Testis (tissue), 3 donors: ENCODE data around the gene ABCC8. TPM values are rescaled to one million over a fixed set of nuclear protein-coding genes. Genes with fewer than 3 reads are reported as not detected.

Experiments used
- DNase-seq: peaks from one replicate; pipeline ENCODE4 v3.0.0-alpha.2; 2019
- H3K27ac ChIP-seq, 2 donors: fragments of 200-600 bp; sonication (generic); one replicate each; pipeline ENCODE4 v1.5.1; 2019
- H3K27me3 ChIP-seq: fragments of 200-600 bp; sonication (generic); one replicate; pipeline ENCODE4 v1.5.1; 2019
- H3K36me3 ChIP-seq: fragments of 200-600 bp; sonication (generic); one replicate; pipeline ENCODE4 v1.5.1; 2017; ENCODE audit warnings: low read depth; ENCODE audit errors: missing control alignments
- H3K4me1 ChIP-seq: fragments of 200-600 bp; sonication (generic); one replicate; pipeline ENCODE4 v1.5.1; 2019
- H3K4me3 ChIP-seq, 2 donors: fragments of 200-600 bp; sonication (generic); one replicate each; pipeline ENCODE4 v1.5.1; 2017 to 2019
- H3K9me3 ChIP-seq: fragments of 200-600 bp; sonication (generic); one replicate; pipeline ENCODE4 v1.5.1; 2017
- POLR2A ChIP-seq: fragments of 450-650 bp; IDR thresholded peaks from one replicate; pipeline ENCODE4 v1.6.1; 2017; ENCODE audit warnings: antibody characterized with exemption, mild to moderate bottlenecking, moderate library complexity
- WGBS, 2 donors: methylation state at CpG; one replicate each; pipeline ENCODE4 v1.1.5; 2018; 5-methylcytosine and 5-hydroxymethylcytosine counted together
- intact Hi-C: fragments of 100-400 bp; cut with DNase I; formaldehyde crosslinking; loops from one replicate; pipeline ENCODE4 v1.15.1; 2023; ENCODE audit warnings: low total_unique reads
- polyA plus RNA-seq: library from polyadenylated mRNA; stranded (reverse); fragments of 350-450 nt; fragmentation: Illumina TruSeq; extraction: RNeasy Lipid Tissue Mini Kit (QIAGEN cat#74804); gene quantifications from one replicate; pipeline ENCODE4 v1.2.3, GENCODE V29; 2014; ENCODE audit warnings: low read depth, low replicate concordance; ENCODE audit not compliant: insufficient read depth
- total RNA-seq, 2 donors: library from RNA; depleted of rRNA; stranded (reverse); fragments of >200 nt; gene quantifications; one replicate each; pipeline ENCODE4 v1.2.3, GENCODE V29; 2016
- TF ChIP-seq, protein P1 (sequence below), 3 experiments: fragments of 450-650 bp in 2 of 3; fragments of 200-600 bp in 1 of 3; sonication (generic) in 1 of 3; IDR thresholded peaks; one replicate each; pipeline ENCODE4 v1.5.1; 2016 to 2019; ENCODE audit warnings: antibody characterized with exemption in 3 of 3, mild to moderate bottlenecking in 2 of 3, moderate library complexity in 1 of 3

Gene ABCC8
- total and polyA plus RNA-seq, 3 donors from 2014 or later = 1.5 to 2.2 (median 2.0) TPM

DNA sequence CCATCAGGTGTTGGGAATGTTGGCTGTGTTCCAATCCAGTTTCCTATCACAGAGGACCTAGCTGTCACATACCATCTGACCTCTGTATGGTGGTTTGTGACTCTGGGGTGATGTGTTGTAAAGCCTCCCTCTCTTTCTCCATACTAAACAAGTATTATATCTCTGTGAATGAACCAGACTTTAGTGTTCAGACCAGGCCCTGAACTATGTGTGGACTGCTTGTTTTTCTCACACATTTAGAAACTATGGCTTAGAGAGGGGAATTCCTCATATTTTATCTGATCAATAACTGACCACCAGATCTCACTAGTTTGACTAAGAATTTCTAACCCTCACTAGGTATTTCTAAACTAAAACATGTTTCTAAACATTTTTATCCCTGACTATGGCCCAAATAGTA is 107.6 kb downstream of the ABCC8 start:
- H3K9me3 ChIP-seq = no peaks in the 10 kb centered on the region
- H3K4me1 ChIP-seq = no peaks in the 10 kb centered on the region
- no peak for DNase-seq
- intact Hi-C loops = no loop called here
- H3K4me3 ChIP-seq = no peak overlapping the region
- H3K27me3 ChIP-seq = no peaks in the 10 kb centered on the region
- TF ChIP-seq POLR2A = no peak
- TF ChIP-seq, protein P1, sequence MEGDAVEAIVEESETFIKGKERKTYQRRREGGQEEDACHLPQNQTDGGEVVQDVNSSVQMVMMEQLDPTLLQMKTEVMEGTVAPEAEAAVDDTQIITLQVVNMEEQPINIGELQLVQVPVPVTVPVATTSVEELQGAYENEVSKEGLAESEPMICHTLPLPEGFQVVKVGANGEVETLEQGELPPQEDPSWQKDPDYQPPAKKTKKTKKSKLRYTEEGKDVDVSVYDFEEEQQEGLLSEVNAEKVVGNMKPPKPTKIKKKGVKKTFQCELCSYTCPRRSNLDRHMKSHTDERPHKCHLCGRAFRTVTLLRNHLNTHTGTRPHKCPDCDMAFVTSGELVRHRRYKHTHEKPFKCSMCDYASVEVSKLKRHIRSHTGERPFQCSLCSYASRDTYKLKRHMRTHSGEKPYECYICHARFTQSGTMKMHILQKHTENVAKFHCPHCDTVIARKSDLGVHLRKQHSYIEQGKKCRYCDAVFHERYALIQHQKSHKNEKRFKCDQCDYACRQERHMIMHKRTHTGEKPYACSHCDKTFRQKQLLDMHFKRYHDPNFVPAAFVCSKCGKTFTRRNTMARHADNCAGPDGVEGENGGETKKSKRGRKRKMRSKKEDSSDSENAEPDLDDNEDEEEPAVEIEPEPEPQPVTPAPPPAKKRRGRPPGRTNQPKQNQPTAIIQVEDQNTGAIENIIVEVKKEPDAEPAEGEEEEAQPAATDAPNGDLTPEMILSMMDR (IDR thresholded peaks at IDR 0.05) = no peak
- no peak overlapping the region for H3K27ac ChIP-seq
- no peaks in the 10 kb centered on the region for H3K36me3 ChIP-seq

DNA sequence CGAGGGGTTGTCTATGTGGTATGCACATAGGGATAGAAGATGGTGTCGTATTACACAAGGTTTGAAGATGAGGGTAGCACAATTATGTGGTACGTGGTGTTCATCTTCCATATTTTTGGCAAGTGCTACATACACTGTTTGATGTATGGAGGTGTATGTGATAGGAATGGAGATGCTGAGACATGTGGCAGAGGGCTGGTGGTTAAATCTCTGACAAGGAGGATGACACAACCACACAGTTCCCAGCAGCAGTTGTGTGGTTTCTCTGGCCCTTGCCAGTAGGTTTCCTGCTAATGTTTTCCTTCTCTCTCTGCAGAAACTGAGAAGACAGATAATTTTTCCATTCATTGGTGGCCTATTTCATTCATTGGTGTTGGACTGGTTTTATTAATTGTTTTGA is 108.1 kb downstream of the ABCC8 start:
- no peaks in the 10 kb centered on the region for H3K4me1 ChIP-seq
- H3K27me3 ChIP-seq = no peaks in the 10 kb centered on the region
- DNase-seq = no peak
- WGBS, 2 donors = 93 to 97% methylated on average over 3 of the region's 3 CpGs
- no peaks in the 10 kb centered on the region for H3K9me3 ChIP-seq
- no peaks in the 10 kb centered on the region for H3K36me3 ChIP-seq
- H3K27ac ChIP-seq = no peak overlapping the region
- intact Hi-C loops = no loop called here
- no peak for TF ChIP-seq POLR2A
- TF ChIP-seq, protein P1 (IDR thresholded peaks at IDR 0.05) = no peak
- no peak overlapping the region for H3K4me3 ChIP-seq

DNA sequence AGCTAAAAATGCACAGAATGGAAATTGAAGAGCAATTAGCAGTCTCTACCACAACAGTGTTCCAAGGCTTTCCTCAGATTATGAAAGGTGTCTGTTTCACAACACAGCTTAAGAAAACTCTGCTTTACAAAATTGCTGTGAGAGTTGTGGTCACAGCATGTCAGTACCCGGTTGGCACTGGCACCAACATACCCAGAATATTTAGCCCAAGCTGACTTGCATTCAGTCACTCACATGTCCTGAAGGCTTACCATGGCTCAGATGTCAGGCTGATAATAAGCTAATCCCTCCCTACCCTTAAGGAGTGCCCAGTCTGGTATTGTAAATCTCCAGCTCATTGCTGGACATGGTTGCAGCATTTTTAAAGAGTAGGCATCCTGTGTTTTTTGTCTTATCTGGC is 110.2 kb downstream of the ABCC8 start:
- Histone ChIP-seq H3K9me3 (no peaks in the 10 kb centered on the region), H3K4me3 (no peak overlapping the region), H3K4me1 (no peaks in the 10 kb centered on the region), H3K27me3 (no peaks in the 10 kb centered on the region), H3K36me3 (no peaks in the 10 kb centered on the region), H3K27ac (no peak overlapping the region)
- TF ChIP-seq POLR2A = no peak
- TF ChIP-seq, protein P1 (IDR thresholded peaks at IDR 0.05) = no peak
- no peak for DNase-seq
- WGBS, 2 donors = 92 to 100% methylated on average over 1 of the region's 1 CpG
- intact Hi-C loops = no loop called here

DNA sequence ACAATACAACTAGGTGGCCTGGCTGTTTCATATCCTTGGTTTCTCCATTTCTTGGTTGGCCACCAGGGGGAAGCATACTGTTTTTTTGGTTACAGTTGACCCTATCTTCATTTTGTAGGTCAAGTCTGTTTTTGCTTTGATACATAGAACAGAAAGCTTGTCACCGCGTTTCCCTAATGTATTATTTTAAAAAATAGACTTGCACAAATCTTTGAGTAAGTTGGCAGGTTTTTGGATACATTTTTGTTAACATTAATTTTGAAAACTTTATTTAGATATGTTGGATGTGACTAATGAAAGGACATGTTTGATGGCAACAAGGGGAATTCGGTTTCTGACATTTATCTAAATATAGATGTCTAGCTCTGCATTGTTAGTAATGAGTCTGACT is 122.0 kb downstream of the ABCC8 start:
- H3K4me3 ChIP-seq = no peak overlapping the region
- peak; percentile 82 for DNase-seq
- WGBS, 2 donors = 37 to 40% methylated on average over 3 of the region's 3 CpGs
- TF ChIP-seq, protein P1 (IDR thresholded peaks at IDR 0.05) = peak; percentile 52 to 72 (median 62)
- TF ChIP-seq POLR2A = no peak
- H3K9me3 ChIP-seq = no peaks in the 10 kb centered on the region
- intact Hi-C loops = no loop called here
- no peaks in the 10 kb centered on the region for H3K27me3 ChIP-seq
- H3K36me3 ChIP-seq = no peaks in the 10 kb centered on the region
- no peak overlapping the region for H3K27ac ChIP-seq
- H3K4me1 ChIP-seq = peaks cover 4% of the 10 kb centered on the region

DNA sequence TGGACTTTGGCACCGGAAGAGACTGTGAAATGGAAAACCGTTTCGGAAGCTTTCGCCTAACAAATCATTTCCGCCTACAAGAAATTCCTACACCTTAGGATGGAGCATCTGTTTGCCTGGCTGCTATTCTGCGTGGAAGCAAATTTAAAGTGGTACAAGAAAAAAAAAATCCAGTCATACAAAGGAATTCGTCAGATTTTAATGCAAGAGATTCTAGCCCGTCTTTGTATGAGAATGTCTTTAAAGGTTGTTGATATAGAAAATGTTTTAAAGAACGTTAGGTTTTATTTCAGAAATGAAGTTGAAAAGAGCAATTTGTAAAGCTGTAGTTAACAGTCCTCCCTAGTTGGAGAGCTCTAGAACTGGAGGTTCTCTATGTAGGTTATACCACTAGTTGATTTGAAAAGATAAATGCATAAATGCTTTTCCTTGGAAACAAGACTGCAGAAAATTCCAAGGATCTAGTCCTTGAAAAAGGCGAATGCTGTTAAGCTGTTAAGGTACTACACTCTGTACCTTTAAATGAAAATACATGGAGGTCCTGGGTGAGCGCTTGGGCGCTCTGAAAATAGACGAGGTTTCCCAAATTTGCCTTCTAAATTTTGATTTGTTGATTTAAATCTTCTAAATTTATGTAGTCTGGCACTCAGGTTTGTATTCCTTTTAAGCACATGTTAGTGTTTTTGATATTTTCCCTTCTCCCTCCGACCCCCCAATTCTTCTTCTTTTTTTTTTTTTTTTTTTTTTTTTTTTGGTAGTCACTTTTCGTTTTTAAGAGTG is 122.6 kb downstream of the ABCC8 start:
- DNase-seq = no peak
- intact Hi-C loops = no loop called here
- Histone ChIP-seq H3K4me3 (peak overlapping the region; percentile 71 to 76), H3K27ac (peak overlapping the region in 1 of 2 donors; percentile 82), H3K9me3 (no peaks in the 10 kb centered on the region), H3K27me3 (no peaks in the 10 kb centered on the region), H3K36me3 (no peaks in the 10 kb centered on the region), H3K4me1 (peaks cover 4% of the 10 kb centered on the region)
- 3 to 4% methylated on average over 15 of the region's 15 CpGs for WGBS, 2 donors
- TF ChIP-seq POLR2A = no peak
- TF ChIP-seq, protein P1 (IDR thresholded peaks at IDR 0.05) = no peak
